Gastroesophageal sphincter (tissue), 3 donors: ENCODE measurements around the gene CPLX4.

Experiments used
- CTCF ChIP-seq, 4 experiments: fragments of 200-600 bp in 2 of 4; fragments of 450-650 bp in 2 of 4; sonication (generic) in 1 of 4; IDR thresholded peaks; one replicate each; pipeline ENCODE4 v1.5.1; 2017 to 2019; ENCODE audit warnings: antibody characterized with exemption in 4 of 4, mild to moderate bottlenecking in 2 of 4, moderate library complexity in 2 of 4
- EP300 ChIP-seq: sonication (generic); formaldehyde crosslinking; IDR thresholded peaks from one replicate; pipeline ENCODE4 v1.6.1; 2017; ENCODE audit warnings: antibody characterized with exemption, mild to moderate bottlenecking

GRCh38 chr18:59340817-59341216 is 22.4 kb upstream of the CPLX4 start:
- TF ChIP-seq CTCF (IDR thresholded peaks at IDR 0.05): no peak
- no peak for TF ChIP-seq EP300
